Omental fat pad (tissue), 4 donors: Measurements from ENCODE around the gene RFX4. TPM values are rescaled to one million over a fixed set of nuclear protein-coding genes. Genes with fewer than 3 reads are reported as not detected.
A peak's percentile ranks its signal among the peaks of the same experiment; 100 is the strongest.

ENCODE experiments used
- ATAC-seq: fragments of 150-250 bp; one replicate; pipeline ENCODE4 v1.9.1; 2016; ENCODE audit warnings: mild to moderate bottlenecking, moderate library complexity; ENCODE audit not compliant: low FRiP score
- DNase-seq: peaks from one replicate; pipeline ENCODE4 v3.0.0-alpha.2; 2019; ENCODE audit warnings: low spot score
- CTCF ChIP-seq, 3 donors: fragments of 450-650 bp; IDR thresholded peaks; one replicate each; pipeline ENCODE4 v1.5.1; 2016 to 2017; ENCODE audit warnings: antibody characterized with exemption in 3 of 3, mild to moderate bottlenecking in 3 of 3, moderate library complexity in 2 of 3
- total RNA-seq, 4 donors: library from RNA; depleted of rRNA; stranded (reverse); fragments of >200 nt; gene quantifications; one replicate each; pipeline ENCODE4 v1.1.0, GENCODE V29; 2016

Gene RFX4
- total RNA-seq, 4 donors from 2014 or later = not detected

GRCh38 chr12:106758349-106759110, 175.7 kb downstream of the RFX4 start:
- ATAC-seq = no peak
- TF ChIP-seq CTCF (IDR thresholded peaks at IDR 0.05) = no peak
- no peak for DNase-seq

GRCh38 chr12:106759526-106760183, 176.9 kb downstream of the RFX4 start:
- no peak for TF ChIP-seq CTCF (IDR thresholded peaks at IDR 0.05)
- DNase-seq (no peak), ATAC-seq (peak; percentile 45)

- TF ChIP-seq CTCF (IDR thresholded peaks at IDR 0.05) = no peak
- DNase-seq (no peak), ATAC-seq (no peak)
Observed at GRCh38 chr12:106760184-106760531, 177.4 kb downstream of the RFX4 start.

- ATAC-seq = no peak
- DNase-seq = no peak
- TF ChIP-seq CTCF (IDR thresholded peaks at IDR 0.05) = no peak
Observed at GRCh38 chr12:106764220-106764619, 181.4 kb downstream of the RFX4 start.

GRCh38 chr12:106764738-106765137, 181.9 kb downstream of the RFX4 start:
- no peak for DNase-seq
- no peak for TF ChIP-seq CTCF (IDR thresholded peaks at IDR 0.05)
- ATAC-seq = no peak

GRCh38 chr12:106766393-106766826, 183.6 kb downstream of the RFX4 start:
- peak; percentile 41 for ATAC-seq

More at GRCh38 chr12:106766393-106766826, 183.6 kb downstream of the RFX4 start:
- peak; percentile 40 for DNase-seq
- TF ChIP-seq CTCF (IDR thresholded peaks at IDR 0.05) = no peak
